Measurements from ENCODE around the gene SELENOT. TPM values are rescaled to one million over a fixed set of nuclear protein-coding genes. Genes with fewer than 3 reads are reported as not detected.

SELENOT gene
- total RNA-seq, 1 experiment from 2014 or later: 73.8 TPM

DNA sequence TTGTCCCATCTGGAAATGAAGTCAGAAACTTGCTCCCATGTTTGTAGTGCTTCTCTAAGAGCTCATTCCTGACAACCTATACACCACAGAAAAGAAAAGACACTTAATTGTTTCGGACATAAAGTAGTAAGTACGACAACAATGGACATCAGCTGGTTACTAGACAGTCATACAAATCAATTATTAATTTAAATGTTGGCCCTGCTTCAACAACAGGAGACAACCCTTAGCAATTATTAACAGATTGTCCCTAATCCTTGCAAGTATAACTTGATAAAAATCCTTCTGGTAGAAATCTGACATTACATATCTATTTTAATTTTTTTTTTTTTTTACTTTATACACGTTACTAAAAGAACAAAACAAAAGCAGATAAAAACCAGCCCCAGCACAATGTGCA is 70.8 kb downstream of the SELENOT start:
- no peak overlapping the region for H3K56ac ChIP-seq (ENCODE audit: insufficient read length, low read depth, low read length)
- no peaks in the 10 kb centered on the region for H3K79me1 ChIP-seq (ENCODE audit: insufficient read depth, low read depth, low read length, poor library complexity, severe bottlenecking)
- no peak overlapping the region for H2AFZ ChIP-seq (ENCODE audit: low read length)
- no peak overlapping the region for H2BK120ac ChIP-seq (ENCODE audit: low read depth, low read length, poor library complexity, severe bottlenecking)
- no peak overlapping the region for H4K5ac ChIP-seq (ENCODE audit: insufficient read length, low read depth, low read length)
- Mint-ChIP-seq H3K9me3 (peaks cover 16 to 19% of the 10 kb centered on the region in 2 experiments), H3K4me1 (no peaks in the 10 kb centered on the region), H3K27ac (no peak overlapping the region), H3K27me3 (ENCODE audit: low read depth) (peaks cover 2% of the 10 kb centered on the region), H3K36me3 (ENCODE audit: insufficient read depth in 1 of 3, low read depth in 3 of 3) (peaks cover 3 to 12% (median 10%) of the 10 kb centered on the region in 3 experiments; a peak in 5 of 7 replicates), H3K4me3 (no peak overlapping the region)
- H2AK5ac ChIP-seq (ENCODE audit: insufficient read length, low read length): no peak overlapping the region
- no peaks in the 10 kb centered on the region for H3K23me2 ChIP-seq (ENCODE audit: insufficient read length, low read depth, low read length, poor library complexity, severe bottlenecking)
- no peaks in the 10 kb centered on the region for H3K27me3 ChIP-seq (ENCODE audit: insufficient read depth, low read length)
- no peak overlapping the region for H4K91ac ChIP-seq (ENCODE audit: insufficient read length, low read depth, low read length)
- H3K4ac ChIP-seq (ENCODE audit: low read depth, low read length): no peak overlapping the region
- no peaks in the 10 kb centered on the region for H4K20me1 ChIP-seq (ENCODE audit: control insufficient read depth, insufficient read depth, insufficient read length)
- H2BK12ac ChIP-seq (ENCODE audit: insufficient read length, low read depth, low read length): no peak overlapping the region
- no peak for DNase-seq
- H3T11ph ChIP-seq (ENCODE audit: low read length): no peak overlapping the region
- no peak overlapping the region for H3K27ac ChIP-seq (ENCODE audit: insufficient read length, low read depth, low read length)
- no peak overlapping the region for H3K23ac ChIP-seq (ENCODE audit: insufficient read length, low read depth, low read length)
- no peak overlapping the region for H2BK20ac ChIP-seq (ENCODE audit: low read depth, low read length, poor library complexity, severe bottlenecking)
- H3K18ac ChIP-seq (ENCODE audit: insufficient read length, low read depth, low read length): no peak overlapping the region
- TF ChIP-seq, protein P1, sequence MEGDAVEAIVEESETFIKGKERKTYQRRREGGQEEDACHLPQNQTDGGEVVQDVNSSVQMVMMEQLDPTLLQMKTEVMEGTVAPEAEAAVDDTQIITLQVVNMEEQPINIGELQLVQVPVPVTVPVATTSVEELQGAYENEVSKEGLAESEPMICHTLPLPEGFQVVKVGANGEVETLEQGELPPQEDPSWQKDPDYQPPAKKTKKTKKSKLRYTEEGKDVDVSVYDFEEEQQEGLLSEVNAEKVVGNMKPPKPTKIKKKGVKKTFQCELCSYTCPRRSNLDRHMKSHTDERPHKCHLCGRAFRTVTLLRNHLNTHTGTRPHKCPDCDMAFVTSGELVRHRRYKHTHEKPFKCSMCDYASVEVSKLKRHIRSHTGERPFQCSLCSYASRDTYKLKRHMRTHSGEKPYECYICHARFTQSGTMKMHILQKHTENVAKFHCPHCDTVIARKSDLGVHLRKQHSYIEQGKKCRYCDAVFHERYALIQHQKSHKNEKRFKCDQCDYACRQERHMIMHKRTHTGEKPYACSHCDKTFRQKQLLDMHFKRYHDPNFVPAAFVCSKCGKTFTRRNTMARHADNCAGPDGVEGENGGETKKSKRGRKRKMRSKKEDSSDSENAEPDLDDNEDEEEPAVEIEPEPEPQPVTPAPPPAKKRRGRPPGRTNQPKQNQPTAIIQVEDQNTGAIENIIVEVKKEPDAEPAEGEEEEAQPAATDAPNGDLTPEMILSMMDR (conservative IDR thresholded peaks at IDR 0.05): no peak
- no CpG with 5 or more reads among the region's 3 CpGs for WGBS (ENCODE audit: extremely low coverage, insufficient read length, low lambda C conversion rate)
- no peak overlapping the region for H2BK5ac ChIP-seq (ENCODE audit: insufficient read length, low read length)
- no peak overlapping the region for H3K9ac ChIP-seq (ENCODE audit: extremely low read depth, insufficient read length, low read length)
- H3K79me2 ChIP-seq (ENCODE audit: insufficient read depth, low read length): no peaks in the 10 kb centered on the region
- no peak overlapping the region for H2BK15ac ChIP-seq (ENCODE audit: low read depth, low read length)
- no peak overlapping the region for H3K14ac ChIP-seq (ENCODE audit: insufficient read depth, low read length)
- H3K4me1 ChIP-seq (ENCODE audit: insufficient read depth, low read length): no peaks in the 10 kb centered on the region
- H3K4me2 ChIP-seq (ENCODE audit: insufficient read depth, insufficient read length, low read length): no peak overlapping the region
- H4K8ac ChIP-seq (replicated peaks; ENCODE audit: insufficient read length, low read depth, low read length): no peak overlapping the region
- H3K9me3 ChIP-seq (ENCODE audit: control insufficient read depth, low read depth, low read length): no peaks in the 10 kb centered on the region

Data from H9 (cell line).